Thyroid gland (tissue), 4 donors: ENCODE data around the gene TTC34. TPM values are rescaled to one million over a fixed set of nuclear protein-coding genes. Genes with fewer than 3 reads are reported as not detected.
"Not testable (repeated sequence)": the region's sequence is repeated elsewhere in the genome, so short reads cannot be mapped to it uniquely, and the experiment has no call there.

ENCODE experiments used
- DNase-seq, 2 donors: peaks; one replicate each; pipeline ENCODE4 v3.0.0-alpha.2; 2019
- H3K27ac ChIP-seq, 3 donors: fragments of 200-600 bp; sonication (generic); 1 replicate in 2 of 3; 2 replicates in 1 of 3; pipeline ENCODE4 v1.5.1; 2016 to 2019; ENCODE audit warnings: mild to moderate bottlenecking in 1 of 3, moderate library complexity in 1 of 3
- H3K27me3 ChIP-seq: fragments of 200-600 bp; sonication (generic); one replicate; pipeline ENCODE4 v1.5.1; 2019
- H3K36me3 ChIP-seq, 2 donors: fragments of 200-600 bp; sonication (generic); one replicate each; pipeline ENCODE4 v1.5.1; 2016 to 2019
- H3K4me1 ChIP-seq, 2 donors: fragments of 200-600 bp; sonication (generic); one replicate each; pipeline ENCODE4 v1.5.1; 2017 to 2019
- H3K4me3 ChIP-seq, 3 donors: fragments of 200-600 bp; sonication (generic); replicated peaks in 1 of 3; 1 replicate in 2 of 3; 2 replicates in 1 of 3; pipeline ENCODE4 v1.5.1; 2016; ENCODE audit warnings: mild to moderate bottlenecking in 1 of 3
- H3K9me3 ChIP-seq: fragments of 200-600 bp; sonication (generic); one replicate; pipeline ENCODE4 v1.5.1; 2017
- POLR2A ChIP-seq, 2 donors: fragments of 450-650 bp; IDR thresholded peaks; one replicate each; pipeline ENCODE4 v1.6.1; 2017; ENCODE audit warnings: antibody characterized with exemption in 2 of 2, mild to moderate bottlenecking in 2 of 2, moderate library complexity in 1 of 2
- WGBS, 2 donors: methylation state at CpG; one replicate each; pipeline ENCODE4 v1.1.5; 2017; 5-methylcytosine and 5-hydroxymethylcytosine counted together
- intact Hi-C: fragments of 100-400 bp; cut with DNase I; formaldehyde crosslinking; loops from one replicate; pipeline ENCODE4 v1.15.1; 2023
- total RNA-seq, 4 donors: library from RNA; depleted of rRNA; stranded (reverse); fragments of >200 nt; gene quantifications; one replicate each; pipeline ENCODE4 v1.2.3, GENCODE V29; 2016
- TF ChIP-seq, protein P1 (sequence below), 6 experiments: fragments of 200-600 bp in 3 of 6; fragments of 450-650 bp in 3 of 6; sonication (generic) in 3 of 6; IDR thresholded peaks; one replicate each; pipeline ENCODE4 v1.5.1; 2016 to 2019; ENCODE audit warnings: antibody characterized with exemption in 6 of 6, mild to moderate bottlenecking in 2 of 6, inconsistent platforms in 1 of 6, moderate library complexity in 1 of 6

TTC34 gene
- total RNA-seq, 4 donors from 2014 or later: 0.81 to 2.2 (median 1.9) TPM

DNA sequence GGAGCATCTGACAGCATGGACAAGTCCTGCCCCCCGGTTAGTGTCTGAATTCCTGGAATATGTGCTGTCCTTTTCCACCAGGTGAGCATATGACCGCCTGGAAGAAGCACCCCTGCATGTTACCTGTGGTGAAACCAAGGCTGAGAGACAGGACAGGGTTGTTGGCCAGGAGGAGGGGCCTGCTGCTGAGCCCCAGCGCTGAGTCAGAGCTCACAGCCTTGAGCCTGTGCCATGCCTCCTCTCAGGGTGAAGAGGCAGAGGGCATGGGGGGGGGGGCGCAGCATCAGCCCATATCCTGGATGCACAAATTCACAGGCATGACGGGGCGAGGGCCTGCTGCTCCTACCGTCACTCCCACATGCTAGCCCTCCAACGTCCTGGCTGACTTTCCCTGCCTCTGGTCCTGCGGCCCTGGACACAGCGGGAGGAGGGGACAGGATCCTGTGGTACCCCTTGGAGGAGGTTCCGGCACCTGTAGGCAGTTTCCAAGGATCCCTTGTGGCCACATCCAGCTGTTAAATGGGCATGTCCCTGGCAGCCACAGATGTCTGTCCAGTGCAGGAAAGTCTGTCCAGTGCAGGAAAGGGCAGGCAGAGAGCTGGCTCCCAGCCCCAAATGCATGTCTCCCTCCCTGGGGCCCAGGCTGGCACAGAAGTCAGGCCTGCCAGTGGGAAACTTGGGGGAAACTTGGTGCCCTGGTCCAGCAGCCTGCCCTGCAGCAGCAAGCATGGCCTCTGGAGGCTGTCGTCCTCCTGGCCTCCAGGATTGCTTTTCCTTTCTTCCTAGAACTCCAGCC lies 23.9 kb downstream of the TTC34 start:
- 56 to 59% methylated on average over 2 to 11 of the region's 12 CpGs for WGBS, 2 donors
- no peaks in the 10 kb centered on the region for H3K4me1 ChIP-seq
- intact Hi-C loops: no loop called here
- H3K36me3 ChIP-seq: no peaks in the 10 kb centered on the region
- H3K4me3 ChIP-seq: no peak overlapping the region
- TF ChIP-seq, protein P1, sequence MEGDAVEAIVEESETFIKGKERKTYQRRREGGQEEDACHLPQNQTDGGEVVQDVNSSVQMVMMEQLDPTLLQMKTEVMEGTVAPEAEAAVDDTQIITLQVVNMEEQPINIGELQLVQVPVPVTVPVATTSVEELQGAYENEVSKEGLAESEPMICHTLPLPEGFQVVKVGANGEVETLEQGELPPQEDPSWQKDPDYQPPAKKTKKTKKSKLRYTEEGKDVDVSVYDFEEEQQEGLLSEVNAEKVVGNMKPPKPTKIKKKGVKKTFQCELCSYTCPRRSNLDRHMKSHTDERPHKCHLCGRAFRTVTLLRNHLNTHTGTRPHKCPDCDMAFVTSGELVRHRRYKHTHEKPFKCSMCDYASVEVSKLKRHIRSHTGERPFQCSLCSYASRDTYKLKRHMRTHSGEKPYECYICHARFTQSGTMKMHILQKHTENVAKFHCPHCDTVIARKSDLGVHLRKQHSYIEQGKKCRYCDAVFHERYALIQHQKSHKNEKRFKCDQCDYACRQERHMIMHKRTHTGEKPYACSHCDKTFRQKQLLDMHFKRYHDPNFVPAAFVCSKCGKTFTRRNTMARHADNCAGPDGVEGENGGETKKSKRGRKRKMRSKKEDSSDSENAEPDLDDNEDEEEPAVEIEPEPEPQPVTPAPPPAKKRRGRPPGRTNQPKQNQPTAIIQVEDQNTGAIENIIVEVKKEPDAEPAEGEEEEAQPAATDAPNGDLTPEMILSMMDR (IDR thresholded peaks at IDR 0.05): no peak
- TF ChIP-seq POLR2A (IDR thresholded peaks at IDR 0.05): no peak
- H3K27me3 ChIP-seq: no peaks in the 10 kb centered on the region
- no peaks in the 10 kb centered on the region for H3K9me3 ChIP-seq
- no peak for DNase-seq
- H3K27ac ChIP-seq: no peak overlapping the region

DNA sequence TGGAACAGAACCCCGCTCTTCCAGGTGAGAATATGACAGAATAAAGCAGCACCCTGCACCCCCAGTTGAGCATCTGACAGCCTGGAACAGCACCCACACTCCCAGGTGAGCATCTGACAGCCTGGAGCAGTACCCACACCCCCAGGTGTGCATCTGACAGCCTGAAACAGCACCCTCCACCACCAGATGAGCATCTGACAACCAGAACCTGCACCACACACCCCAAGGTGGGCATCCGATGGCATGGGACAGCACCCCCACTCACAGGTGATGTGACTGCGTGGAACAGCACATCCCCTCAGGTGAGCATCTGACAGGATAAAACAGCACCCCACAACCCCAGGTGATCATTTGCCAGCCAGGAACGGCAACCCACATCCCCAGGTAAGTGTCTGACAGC lies 26.2 kb downstream of the TTC34 start:
- WGBS, 2 donors: 80 to 100% methylated on average over 1 to 2 of the region's 4 CpGs

DNA sequence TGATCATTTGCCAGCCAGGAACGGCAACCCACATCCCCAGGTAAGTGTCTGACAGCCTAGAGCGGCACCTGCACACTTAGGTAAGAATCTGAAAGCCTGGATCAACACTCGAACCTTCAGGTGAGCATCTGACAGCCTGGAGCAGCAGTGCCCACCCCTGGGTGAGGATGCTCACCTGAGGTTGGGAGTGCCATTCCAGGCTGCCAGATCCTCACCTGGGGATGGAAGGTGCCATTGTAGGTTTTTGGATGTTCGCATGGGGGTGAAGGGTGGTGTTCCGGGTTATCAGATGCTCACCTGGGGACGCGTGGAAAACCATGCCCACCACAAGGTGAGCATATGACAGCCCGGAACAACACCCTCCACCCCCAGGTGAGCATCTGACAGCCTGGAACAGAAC lies 33.4 kb downstream of the TTC34 start:
- H3K27ac ChIP-seq, H3K4me3 ChIP-seq, H3K9me3 ChIP-seq, DNase-seq, H3K36me3 ChIP-seq, H3K27me3 ChIP-seq, intact Hi-C loops, H3K4me1 ChIP-seq: not testable (repeated sequence)
- WGBS, 2 donors: 65 to 97% methylated on average over 4 to 6 of the region's 8 CpGs

More for the DNA sequence above, 26.2 kb downstream of the TTC34 start:
- DNase-seq, H3K27me3 ChIP-seq, H3K4me1 ChIP-seq, H3K9me3 ChIP-seq, intact Hi-C loops, H3K27ac ChIP-seq, H3K4me3 ChIP-seq, H3K36me3 ChIP-seq: not testable (repeated sequence)

DNA sequence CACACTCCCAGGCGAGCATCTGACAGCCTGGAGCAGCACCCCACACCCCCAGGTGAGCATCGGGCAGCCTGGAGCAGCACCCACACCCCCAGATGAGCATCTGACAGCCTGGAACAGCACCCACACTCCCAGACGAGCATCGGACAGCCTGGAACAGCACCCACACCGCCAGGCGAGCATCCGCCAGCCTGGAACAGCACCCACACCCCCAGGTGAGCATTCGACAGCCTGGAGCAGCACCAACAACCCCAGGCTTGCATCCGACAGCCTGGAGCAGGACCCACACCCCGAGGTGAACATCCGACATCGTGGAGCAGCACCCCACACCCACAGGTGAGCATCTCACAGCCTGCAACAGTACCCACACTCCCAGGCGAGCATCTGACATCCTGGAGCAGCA lies 42.1 kb downstream of the TTC34 start:
- H3K36me3 ChIP-seq, DNase-seq, H3K4me1 ChIP-seq: not testable (repeated sequence)

DNA sequence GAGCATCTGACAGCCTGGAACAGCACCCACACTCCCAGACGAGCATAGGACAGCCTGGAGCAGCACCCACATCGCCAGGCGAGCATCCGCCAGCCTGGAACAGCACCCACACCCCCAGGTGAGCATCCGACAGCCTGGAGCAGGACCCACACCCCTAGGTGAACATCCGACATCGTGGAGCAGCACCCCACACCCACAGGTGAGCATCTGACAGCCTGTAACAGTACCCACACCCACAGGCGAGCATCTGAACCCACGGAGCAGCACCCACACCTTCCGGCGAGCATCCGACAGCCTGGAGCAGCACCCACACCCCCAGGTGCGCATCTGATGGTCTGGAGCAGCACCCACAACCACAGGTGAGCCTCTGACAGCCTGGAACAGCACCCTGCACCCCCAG lies 44.0 kb downstream of the TTC34 start:
- no CpG with 5 or more reads among the region's 13 CpGs for WGBS, 2 donors
- H3K4me3 ChIP-seq, H3K4me1 ChIP-seq, H3K9me3 ChIP-seq, H3K27ac ChIP-seq, H3K27me3 ChIP-seq, intact Hi-C loops, DNase-seq, H3K36me3 ChIP-seq: not testable (repeated sequence)

More for the DNA sequence above, 42.1 kb downstream of the TTC34 start:
- H3K4me3 ChIP-seq, H3K27me3 ChIP-seq, intact Hi-C loops, H3K9me3 ChIP-seq, H3K27ac ChIP-seq: not testable (repeated sequence)
- WGBS, 2 donors: 61 to 67% methylated on average over 8 of the region's 13 CpGs

DNA sequence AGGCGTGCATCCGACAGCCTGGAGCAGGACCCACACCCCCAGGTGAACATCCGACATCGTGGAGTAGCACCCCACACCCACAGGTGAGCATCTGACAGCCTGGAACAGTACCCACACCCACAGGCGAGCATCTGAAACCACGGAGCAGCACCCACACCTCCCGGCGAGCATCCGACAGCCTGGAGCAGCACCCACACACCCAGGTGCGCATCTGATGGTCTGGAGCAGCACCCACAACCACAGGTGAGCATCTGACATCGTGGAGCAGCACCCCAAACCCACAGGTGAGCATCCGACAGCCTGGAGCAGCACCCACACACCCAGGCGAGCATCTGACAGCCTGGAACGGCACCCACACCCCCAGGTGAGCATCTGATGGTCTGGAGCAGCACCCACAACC lies 46.1 kb downstream of the TTC34 start:
- intact Hi-C loops, H3K4me1 ChIP-seq, H3K27ac ChIP-seq, H3K4me3 ChIP-seq, H3K9me3 ChIP-seq, H3K27me3 ChIP-seq, H3K36me3 ChIP-seq, DNase-seq: not testable (repeated sequence)
- WGBS, 2 donors: 61% methylated on average over 6 of the region's 14 CpGs; no CpG with 5 or more reads in 1 of the 2 donors

DNA sequence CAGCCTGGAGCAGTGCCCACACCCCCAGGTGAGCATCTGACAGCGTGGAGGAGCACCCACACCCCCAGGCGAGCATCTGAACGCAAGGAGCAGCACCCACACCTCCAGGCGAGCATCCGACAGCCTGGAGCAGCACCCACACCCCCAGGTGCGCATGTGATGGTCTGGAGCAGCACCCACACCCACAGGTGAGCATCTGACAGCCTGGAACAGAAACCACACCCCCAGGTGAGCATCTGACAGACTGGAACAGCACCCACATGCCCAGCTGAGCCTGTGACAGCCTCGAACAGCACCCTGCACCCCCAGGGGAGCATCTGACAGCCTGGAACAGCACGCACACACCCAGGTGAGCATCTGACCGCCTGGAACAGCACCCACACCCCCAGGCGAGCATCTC lies 46.9 kb downstream of the TTC34 start:
- DNase-seq, H3K9me3 ChIP-seq, H3K36me3 ChIP-seq, H3K4me3 ChIP-seq, H3K4me1 ChIP-seq, H3K27me3 ChIP-seq, H3K27ac ChIP-seq, intact Hi-C loops: not testable (repeated sequence)
- WGBS, 2 donors: no CpG with 5 or more reads among the region's 10 CpGs

DNA sequence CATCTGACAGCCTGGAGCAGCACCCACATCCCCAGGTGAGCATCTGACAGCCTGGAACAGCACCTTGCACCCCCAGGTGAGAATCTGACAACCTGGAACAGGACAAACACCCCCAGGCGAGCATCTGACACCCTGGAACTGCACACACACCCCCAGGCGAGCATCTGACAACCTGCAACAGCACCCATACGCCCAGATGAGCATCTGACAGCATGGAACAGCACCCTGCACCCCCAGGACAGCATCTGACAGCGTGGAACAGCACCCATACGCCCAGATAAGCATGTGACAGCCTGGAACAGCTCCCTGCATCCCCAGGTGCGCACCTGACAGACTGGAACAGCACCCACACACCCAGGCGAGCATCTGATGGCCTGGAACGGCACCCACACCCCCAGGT lies 49.0 kb downstream of the TTC34 start:
- H3K27me3 ChIP-seq, H3K27ac ChIP-seq, H3K36me3 ChIP-seq, H3K4me1 ChIP-seq, H3K9me3 ChIP-seq, H3K4me3 ChIP-seq, intact Hi-C loops, DNase-seq: not testable (repeated sequence)
- 50% methylated on average over 2 to 8 of the region's 8 CpGs for WGBS, 2 donors

DNA sequence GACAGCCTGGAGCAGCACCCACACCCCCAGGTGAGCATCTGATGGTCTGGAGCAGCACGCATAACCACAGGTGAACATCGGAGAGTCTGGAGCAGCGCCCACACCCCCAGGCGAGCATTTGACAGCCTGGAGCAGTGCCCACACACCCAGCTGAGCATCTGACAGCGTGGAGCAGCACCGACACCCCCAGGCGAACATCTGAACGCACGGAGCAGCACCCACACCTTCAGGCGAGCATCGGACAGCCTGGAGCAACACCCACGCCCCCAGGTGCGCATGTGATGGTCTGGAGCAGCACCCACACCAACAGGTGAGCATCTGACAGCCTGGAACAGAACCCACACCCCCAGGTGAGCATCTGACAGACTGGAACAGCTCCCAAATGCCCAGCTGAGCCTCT lies 49.6 kb downstream of the TTC34 start:
- H3K36me3 ChIP-seq, H3K4me1 ChIP-seq, H3K9me3 ChIP-seq, H3K4me3 ChIP-seq, DNase-seq, H3K27me3 ChIP-seq, H3K27ac ChIP-seq, intact Hi-C loops: not testable (repeated sequence)
- WGBS, 2 donors: 48% methylated on average over 11 of the region's 13 CpGs; no CpG with 5 or more reads in 1 of the 2 donors

DNA sequence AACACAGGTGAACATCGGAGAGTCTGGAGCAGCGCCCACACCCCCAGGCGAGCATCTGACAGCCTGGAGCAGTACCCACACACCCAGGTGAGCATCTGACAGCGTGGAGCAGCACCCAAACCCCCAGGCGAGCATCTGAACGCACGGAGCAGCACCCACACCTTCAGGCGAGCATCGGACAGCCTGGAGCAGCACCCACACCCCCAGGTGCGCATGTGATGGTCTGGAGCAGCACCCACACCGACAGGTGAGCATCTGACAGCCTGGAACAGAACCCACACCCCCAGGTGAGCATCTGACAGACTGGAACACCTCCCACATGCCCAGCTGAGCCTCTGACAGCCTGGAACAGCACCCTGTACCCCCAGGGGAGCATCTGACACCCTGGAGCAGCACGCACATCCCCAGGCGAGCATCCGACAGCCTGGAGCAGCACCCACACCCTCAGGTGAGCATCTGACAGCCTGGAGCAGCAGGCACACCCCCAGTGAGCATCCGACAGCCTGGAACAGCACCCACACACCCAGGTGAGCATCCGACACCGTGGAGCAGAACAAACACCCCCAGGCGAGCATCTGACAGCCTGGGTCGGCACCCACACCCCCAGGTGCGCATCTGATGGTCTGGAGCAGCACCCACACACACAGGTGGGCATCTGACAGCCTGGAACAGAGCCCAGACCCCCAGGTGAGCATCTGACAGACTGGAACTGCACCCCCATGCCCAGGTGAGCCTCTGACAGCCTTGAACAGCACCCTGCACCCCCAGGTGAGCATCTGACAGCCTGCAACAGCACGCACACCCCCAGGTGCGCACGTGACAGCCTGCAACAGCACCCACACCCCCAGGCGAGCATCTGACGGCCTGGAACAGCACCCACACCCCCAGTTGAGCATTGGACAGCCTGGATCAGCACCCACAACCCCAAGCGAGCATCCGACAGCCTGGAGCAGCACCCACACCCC lies 50.4 kb downstream of the TTC34 start:
- H3K4me3 ChIP-seq, H3K9me3 ChIP-seq, intact Hi-C loops, H3K27me3 ChIP-seq, H3K4me1 ChIP-seq, DNase-seq, H3K27ac ChIP-seq, H3K36me3 ChIP-seq: not testable (repeated sequence)
- WGBS, 2 donors: 68 to 72% methylated on average over 2 to 27 of the region's 27 CpGs

DNA sequence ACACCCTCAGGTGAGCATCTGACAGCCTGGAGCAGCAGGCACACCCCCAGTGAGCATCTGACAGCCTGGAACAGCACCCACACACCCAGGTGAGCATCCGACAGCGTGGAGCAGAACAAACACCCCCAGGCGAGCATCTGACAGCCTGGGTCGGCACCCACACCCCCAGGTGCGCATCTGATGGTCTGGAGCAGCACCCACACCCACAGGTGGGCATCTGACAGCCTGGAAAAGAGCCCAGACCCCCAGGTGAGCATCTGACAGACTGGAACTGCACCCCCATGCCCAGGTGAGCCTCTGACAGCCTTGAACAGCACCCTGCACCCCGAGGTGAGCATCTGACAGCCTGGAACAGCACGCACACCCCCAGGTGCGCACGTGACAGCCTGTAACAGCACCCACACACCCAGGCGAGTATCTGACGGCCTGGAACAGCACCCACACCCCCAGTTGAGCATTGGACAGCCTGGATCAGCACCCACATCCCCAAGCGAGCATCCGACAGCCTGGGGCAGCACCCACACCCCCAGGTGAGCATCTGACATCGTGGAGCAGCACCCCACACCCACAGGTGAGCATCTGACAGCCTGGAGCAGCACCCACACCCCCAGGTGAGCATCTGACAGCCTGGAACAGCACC lies 51.3 kb downstream of the TTC34 start:
- H3K4me1 ChIP-seq, H3K4me3 ChIP-seq, DNase-seq, H3K27me3 ChIP-seq, H3K27ac ChIP-seq, H3K36me3 ChIP-seq, H3K9me3 ChIP-seq, intact Hi-C loops: not testable (repeated sequence)
- 53 to 59% methylated on average over 6 to 13 of the region's 14 CpGs for WGBS, 2 donors
